Thyroid gland (tissue), 4 donors: Measurements from ENCODE around the gene GAREM1. TPM values are rescaled to one million over a fixed set of nuclear protein-coding genes. Genes with fewer than 3 reads are reported as not detected.

ENCODE experiments used
- DNase-seq, 2 donors: peaks; one replicate each; pipeline ENCODE4 v3.0.0-alpha.2; 2019
- H3K27ac ChIP-seq, 3 donors: fragments of 200-600 bp; sonication (generic); 1 replicate in 2 of 3; 2 replicates in 1 of 3; pipeline ENCODE4 v1.5.1; 2016 to 2019; ENCODE audit warnings: mild to moderate bottlenecking in 1 of 3, moderate library complexity in 1 of 3
- H3K27me3 ChIP-seq: fragments of 200-600 bp; sonication (generic); one replicate; pipeline ENCODE4 v1.5.1; 2019
- H3K36me3 ChIP-seq, 2 donors: fragments of 200-600 bp; sonication (generic); one replicate each; pipeline ENCODE4 v1.5.1; 2016 to 2019
- H3K4me1 ChIP-seq, 2 donors: fragments of 200-600 bp; sonication (generic); one replicate each; pipeline ENCODE4 v1.5.1; 2017 to 2019
- H3K4me3 ChIP-seq, 3 donors: fragments of 200-600 bp; sonication (generic); replicated peaks in 1 of 3; 1 replicate in 2 of 3; 2 replicates in 1 of 3; pipeline ENCODE4 v1.5.1; 2016; ENCODE audit warnings: mild to moderate bottlenecking in 1 of 3
- H3K9me3 ChIP-seq: fragments of 200-600 bp; sonication (generic); one replicate; pipeline ENCODE4 v1.5.1; 2017
- POLR2A ChIP-seq, 2 donors: fragments of 450-650 bp; IDR thresholded peaks; one replicate each; pipeline ENCODE4 v1.6.1; 2017; ENCODE audit warnings: antibody characterized with exemption in 2 of 2, mild to moderate bottlenecking in 2 of 2, moderate library complexity in 1 of 2
- WGBS, 2 donors: methylation state at CpG; one replicate each; pipeline ENCODE4 v1.1.5; 2017; 5-methylcytosine and 5-hydroxymethylcytosine counted together
- intact Hi-C: fragments of 100-400 bp; cut with DNase I; formaldehyde crosslinking; loops from one replicate; pipeline ENCODE4 v1.15.1; 2023
- total RNA-seq, 4 donors: library from RNA; depleted of rRNA; stranded (reverse); fragments of >200 nt; gene quantifications; one replicate each; pipeline ENCODE4 v1.2.3, GENCODE V29; 2016
- TF ChIP-seq, protein P1 (sequence below), 6 experiments: fragments of 200-600 bp in 3 of 6; fragments of 450-650 bp in 3 of 6; sonication (generic) in 3 of 6; IDR thresholded peaks; one replicate each; pipeline ENCODE4 v1.5.1; 2016 to 2019; ENCODE audit warnings: antibody characterized with exemption in 6 of 6, mild to moderate bottlenecking in 2 of 6, inconsistent platforms in 1 of 6, moderate library complexity in 1 of 6

Gene GAREM1
- total RNA-seq, 4 donors from 2014 or later: 4.6 to 6.8 (median 5.8) TPM

DNA sequence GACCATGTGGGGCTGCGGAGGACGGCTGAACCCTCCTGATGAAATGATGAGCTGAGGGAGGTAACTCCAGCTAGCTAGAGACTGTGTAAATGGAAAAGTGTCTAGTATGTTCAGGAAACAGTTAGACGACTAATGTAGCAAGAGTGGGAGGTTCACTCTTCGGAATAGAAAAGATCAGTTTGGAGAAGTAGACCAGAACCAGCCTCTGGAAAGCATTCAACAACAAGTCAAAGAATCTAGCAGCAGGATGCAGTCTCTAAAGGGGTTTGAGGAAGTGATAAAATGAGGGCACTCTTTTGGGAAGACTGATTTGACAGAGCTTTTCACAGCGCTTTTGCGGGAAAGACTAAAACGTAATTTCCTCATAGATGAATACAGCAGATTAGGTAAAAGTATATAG, 79.6 kb downstream of the GAREM1 start:
- Histone ChIP-seq H3K4me1 (peaks cover 17 to 18% of the 10 kb centered on the region in 2 donors), H3K9me3 (no peaks in the 10 kb centered on the region), H3K36me3 (no peaks in the 10 kb centered on the region), H3K27me3 (no peaks in the 10 kb centered on the region), H3K4me3 (no peak overlapping the region), H3K27ac (no peak overlapping the region)
- no peak for DNase-seq
- no peak for TF ChIP-seq POLR2A (IDR thresholded peaks at IDR 0.05)
- TF ChIP-seq, protein P1, sequence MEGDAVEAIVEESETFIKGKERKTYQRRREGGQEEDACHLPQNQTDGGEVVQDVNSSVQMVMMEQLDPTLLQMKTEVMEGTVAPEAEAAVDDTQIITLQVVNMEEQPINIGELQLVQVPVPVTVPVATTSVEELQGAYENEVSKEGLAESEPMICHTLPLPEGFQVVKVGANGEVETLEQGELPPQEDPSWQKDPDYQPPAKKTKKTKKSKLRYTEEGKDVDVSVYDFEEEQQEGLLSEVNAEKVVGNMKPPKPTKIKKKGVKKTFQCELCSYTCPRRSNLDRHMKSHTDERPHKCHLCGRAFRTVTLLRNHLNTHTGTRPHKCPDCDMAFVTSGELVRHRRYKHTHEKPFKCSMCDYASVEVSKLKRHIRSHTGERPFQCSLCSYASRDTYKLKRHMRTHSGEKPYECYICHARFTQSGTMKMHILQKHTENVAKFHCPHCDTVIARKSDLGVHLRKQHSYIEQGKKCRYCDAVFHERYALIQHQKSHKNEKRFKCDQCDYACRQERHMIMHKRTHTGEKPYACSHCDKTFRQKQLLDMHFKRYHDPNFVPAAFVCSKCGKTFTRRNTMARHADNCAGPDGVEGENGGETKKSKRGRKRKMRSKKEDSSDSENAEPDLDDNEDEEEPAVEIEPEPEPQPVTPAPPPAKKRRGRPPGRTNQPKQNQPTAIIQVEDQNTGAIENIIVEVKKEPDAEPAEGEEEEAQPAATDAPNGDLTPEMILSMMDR (IDR thresholded peaks at IDR 0.05): no peak
- 86 to 88% methylated on average over 7 of the region's 7 CpGs for WGBS, 2 donors
- intact Hi-C loops: no loop called here

DNA sequence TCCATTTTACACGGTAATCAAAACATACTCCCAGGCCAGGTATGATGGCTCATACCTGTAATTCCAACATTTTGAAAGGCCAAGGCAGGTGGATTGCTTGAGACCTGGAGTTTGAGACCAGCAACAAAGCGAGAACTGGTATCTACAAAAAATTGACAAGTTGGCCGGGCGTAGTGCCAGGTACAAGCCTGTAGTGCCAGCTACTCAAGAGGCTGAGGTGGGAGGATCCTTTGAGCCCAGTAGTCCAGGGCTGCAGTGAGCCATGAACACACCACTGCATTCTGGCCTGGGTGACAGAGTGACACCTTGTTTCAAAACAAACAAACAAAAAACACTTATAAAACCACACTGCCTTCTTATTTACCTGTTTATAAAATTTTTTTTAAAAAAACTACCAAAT, 80.8 kb downstream of the GAREM1 start:
- no peaks in the 10 kb centered on the region for H3K27me3 ChIP-seq
- H3K27ac ChIP-seq: peak overlapping the region; percentile 31 to 37 (median 31)
- peaks cover 17 to 20% of the 10 kb centered on the region in 2 donors for H3K4me1 ChIP-seq
- TF ChIP-seq, protein P1 (IDR thresholded peaks at IDR 0.05): no peak
- no peaks in the 10 kb centered on the region for H3K9me3 ChIP-seq
- intact Hi-C loops: loop anchor here (10.0 kb wide), 1 partner anchor 65 kb away; no protein-coding TSS in a partner anchor
- H3K4me3 ChIP-seq: no peak overlapping the region
- peak; percentile 95 to 96 for DNase-seq
- WGBS, 2 donors: 19 to 44% methylated on average over 4 of the region's 4 CpGs
- no peaks in the 10 kb centered on the region for H3K36me3 ChIP-seq

DNA sequence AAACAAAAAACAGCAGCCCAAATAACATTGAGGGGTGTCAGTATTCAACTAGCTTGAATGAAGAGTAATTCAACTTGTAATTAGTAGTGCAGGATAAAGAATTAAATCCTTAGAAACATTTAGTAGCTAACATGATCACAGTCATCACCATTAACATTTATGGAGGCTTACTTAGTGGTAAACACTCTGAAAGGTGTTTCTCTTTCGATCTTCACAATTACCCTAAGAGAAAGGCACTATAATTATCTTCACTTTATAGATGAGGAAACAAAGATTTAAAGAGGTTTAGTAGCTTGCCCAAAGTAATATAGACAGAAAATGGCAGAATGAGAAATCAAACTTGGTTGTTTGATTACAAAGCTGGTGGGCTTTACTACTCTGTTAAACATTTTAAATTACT, 81.5 kb downstream of the GAREM1 start:
- intact Hi-C loops: loop anchor here (10.0 kb wide), 1 partner anchor 64 kb away; no protein-coding TSS in a partner anchor
- H3K4me3 ChIP-seq: no peak overlapping the region
- DNase-seq: no peak
- no peaks in the 10 kb centered on the region for H3K9me3 ChIP-seq
- H3K36me3 ChIP-seq: no peaks in the 10 kb centered on the region
- WGBS, 2 donors: 83 to 98% methylated on average over 1 of the region's 1 CpG
- peak overlapping the region in 2 of 3 donors; percentile 31 to 37 for H3K27ac ChIP-seq
- no peaks in the 10 kb centered on the region for H3K27me3 ChIP-seq
- peaks cover 17 to 20% of the 10 kb centered on the region in 2 donors for H3K4me1 ChIP-seq
- TF ChIP-seq, protein P1 (IDR thresholded peaks at IDR 0.05): no peak
- no peak for TF ChIP-seq POLR2A (IDR thresholded peaks at IDR 0.05)

DNA sequence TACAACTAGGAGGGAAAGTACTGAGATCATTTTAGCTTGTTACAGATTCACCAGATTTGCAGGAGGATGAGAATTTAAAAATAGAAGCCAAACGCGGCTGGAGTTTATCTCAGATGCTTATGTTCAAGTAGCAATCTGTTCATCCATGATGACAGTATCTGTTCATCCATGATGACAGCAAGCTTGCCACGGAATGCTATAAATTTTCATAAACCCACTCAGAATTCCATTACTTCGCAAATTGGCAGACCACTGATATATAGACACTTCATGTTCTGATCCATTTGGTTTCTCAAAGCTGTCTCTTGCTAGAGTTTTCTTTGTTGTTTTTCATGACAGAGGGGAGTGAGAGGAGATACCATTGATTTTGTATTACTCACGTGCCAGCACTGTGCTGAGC, 84.2 kb downstream of the GAREM1 start:
- no peak for DNase-seq
- intact Hi-C loops: loop anchor here (10.0 kb wide), 1 partner anchor 62 kb away; no protein-coding TSS in a partner anchor
- WGBS, 2 donors: 67 to 81% methylated on average over 5 of the region's 5 CpGs
- Histone ChIP-seq H3K27me3 (no peaks in the 10 kb centered on the region), H3K36me3 (no peaks in the 10 kb centered on the region), H3K27ac (no peak overlapping the region), H3K9me3 (no peaks in the 10 kb centered on the region), H3K4me3 (no peak overlapping the region), H3K4me1 (peaks cover 17 to 20% of the 10 kb centered on the region in 2 donors)
- TF ChIP-seq, protein P1 (IDR thresholded peaks at IDR 0.05): no peak
- TF ChIP-seq POLR2A (IDR thresholded peaks at IDR 0.05): no peak

DNA sequence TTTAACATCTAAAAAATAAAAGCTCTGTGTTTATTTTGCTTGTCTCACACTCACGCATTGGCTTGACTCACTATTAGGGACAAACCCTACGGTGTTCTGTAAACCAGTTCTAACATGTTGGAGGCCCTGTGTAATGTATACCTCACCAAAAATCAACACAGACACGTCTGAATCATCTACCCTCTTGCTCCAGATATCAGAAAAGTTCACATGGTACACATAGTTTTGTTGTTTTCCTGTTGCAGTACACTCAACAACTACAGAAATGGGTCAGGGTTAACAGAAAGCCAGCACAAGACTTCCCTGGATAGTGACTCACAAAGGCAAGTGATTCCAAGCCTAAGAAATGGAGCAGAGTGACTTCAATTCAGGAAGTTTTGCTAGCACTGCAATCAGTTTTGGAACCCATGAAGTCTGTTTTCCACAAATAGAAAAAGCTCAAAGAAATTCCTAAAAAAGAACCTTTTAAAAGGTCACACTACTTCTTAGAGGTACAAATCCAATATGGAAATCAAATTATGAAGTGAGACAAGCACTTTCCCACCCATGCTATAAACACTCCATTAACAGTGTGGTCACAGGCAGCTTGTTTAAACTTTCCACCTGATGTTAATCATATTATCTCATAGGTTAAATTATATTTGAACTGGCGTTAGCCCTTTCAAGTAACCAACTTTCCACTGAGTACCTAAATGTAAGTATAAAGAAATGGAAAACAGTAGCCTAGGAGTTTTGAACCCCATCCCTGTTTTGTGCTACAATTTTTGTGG, 87.4 kb downstream of the GAREM1 start:
- intact Hi-C loops: loop anchor here (10.0 kb wide), 1 partner anchor 58 kb away; no protein-coding TSS in a partner anchor
- H3K9me3 ChIP-seq: no peaks in the 10 kb centered on the region
- TF ChIP-seq, protein P1 (IDR thresholded peaks at IDR 0.05): no peak
- no peak for TF ChIP-seq POLR2A (IDR thresholded peaks at IDR 0.05)
- H3K4me3 ChIP-seq: no peak overlapping the region
- H3K27me3 ChIP-seq: no peaks in the 10 kb centered on the region
- no peak for DNase-seq
- WGBS, 2 donors: 73 to 80% methylated on average over 4 of the region's 4 CpGs
- no peak overlapping the region for H3K27ac ChIP-seq
- no peaks in the 10 kb centered on the region for H3K36me3 ChIP-seq
- H3K4me1 ChIP-seq: peaks cover 13 to 15% of the 10 kb centered on the region in 2 donors
